HepG2 (cell line): Measurements from ENCODE around the gene SLC38A3. TPM values are rescaled to one million over a fixed set of nuclear protein-coding genes. Genes with fewer than 3 reads are reported as not detected.

Experiments used
- CC2D1A ChIP-seq: sonication (generic); formaldehyde crosslinking; IDR thresholded peaks from 2 replicates; pipeline ENCODE4 v1.8.1; 2023; ENCODE audit warnings: mild to moderate bottlenecking, missing genetic modification reagents
- ISL2 ChIP-seq: sonication (generic); formaldehyde crosslinking; IDR thresholded peaks from 2 replicates; pipeline ENCODE4 v1.5.0; 2020; ENCODE audit warnings: missing genetic modification reagents
- NCOR1 ChIP-seq: fragments of 200-600 bp; sonication (generic); IDR thresholded peaks from 2 replicates; pipeline ENCODE4 v1.7.0; 2017; ENCODE audit warnings: antibody characterized with exemption, low read length, borderline replicate concordance
- POLR2G ChIP-seq: fragments of 200-400 bp; formaldehyde crosslinking; IDR thresholded peaks from 2 replicates; pipeline ENCODE4 v1.6.1; 2018; ENCODE audit warnings: mild to moderate bottlenecking, low read depth, low read length, moderate library complexity
- SAFB2 ChIP-seq: sonication (generic); formaldehyde crosslinking; IDR thresholded peaks from 2 replicates; pipeline ENCODE4 v1.5.1; 2020; ENCODE audit warnings: missing genetic modification reagents, low read depth, mild to moderate bottlenecking, borderline replicate concordance
- SP2 ChIP-seq: sonication (generic); formaldehyde crosslinking; IDR thresholded peaks from 2 replicates; pipeline ENCODE4 v1.5.1; 2020; ENCODE audit warnings: mild to moderate bottlenecking, missing genetic modification reagents
- SP4 ChIP-seq: sonication (generic); formaldehyde crosslinking; IDR thresholded peaks from 2 replicates; pipeline ENCODE4 v1.8.1; 2023; ENCODE audit warnings: mild to moderate bottlenecking, missing genetic modification reagents
- USF2 ChIP-seq, 2 experiments: sonication (generic) in 1 of 2; formaldehyde crosslinking in 1 of 2; IDR thresholded peaks; 2 replicates each; pipeline versions ENCODE4 v1.5.1 to v1.6.1; 2011 to 2020; ENCODE audit warnings: borderline replicate concordance in 1 of 2, low read depth in 1 of 2, low read length in 1 of 2, mild to moderate bottlenecking in 1 of 2, missing genetic modification reagents in 1 of 2, moderate library complexity in 1 of 2
- ZBTB21 ChIP-seq: sonication (generic); formaldehyde crosslinking; IDR thresholded peaks from 2 replicates; pipeline ENCODE4 v1.4.0; 2020; ENCODE audit warnings: missing genetic modification reagents
- ZNF281 ChIP-seq: sonication (generic); formaldehyde crosslinking; IDR thresholded peaks from 2 replicates; pipeline ENCODE4 v1.4.0; 2020; ENCODE audit warnings: missing genetic modification reagents, borderline replicate concordance
- ZNF383 ChIP-seq: sonication (generic); formaldehyde crosslinking; IDR thresholded peaks from 2 replicates; pipeline ENCODE4 v1.4.0; 2020; ENCODE audit warnings: missing genetic modification reagents, mild to moderate bottlenecking, borderline replicate concordance
- ZNF430 ChIP-seq: sonication (generic); formaldehyde crosslinking; IDR thresholded peaks from 2 replicates; pipeline ENCODE4 v1.9.0; 2021; ENCODE audit warnings: mild to moderate bottlenecking, missing genetic modification reagents
- ZNF441 ChIP-seq: sonication (generic); formaldehyde crosslinking; IDR thresholded peaks from 2 replicates; pipeline ENCODE4 v1.7.0; 2021; ENCODE audit warnings: missing genetic modification reagents, borderline replicate concordance
- ZNF512B ChIP-seq: sonication (generic); formaldehyde crosslinking; IDR thresholded peaks from 2 replicates; pipeline ENCODE4 v1.5.1; 2020; ENCODE audit warnings: missing genetic modification reagents, mild to moderate bottlenecking, borderline replicate concordance
- ZNF605 ChIP-seq: sonication (generic); formaldehyde crosslinking; IDR thresholded peaks from 2 replicates; pipeline ENCODE4 v1.8.0; 2022; ENCODE audit warnings: mild to moderate bottlenecking, missing genetic modification reagents
- polyA plus RNA-seq, 8 experiments: library from polyadenylated mRNA; depleted of rRNA in 3 of 8; stranded (reverse) in 7 of 8; unstranded in 1 of 8; fragments of >200 nt; fragmentation: Illumina TruSeq in 4 of 8; extraction: Trizol in 4 of 8; gene quantifications; 2 replicates each; pipeline versions ENCODE4 v1.2.1 to v1.2.3, GENCODE V29; 2011 to 2016; ENCODE audit warnings: low read depth in 4 of 8, missing spikeins in 1 of 8, mixed read lengths in 1 of 8; ENCODE audit not compliant: insufficient read depth in 1 of 8
- total RNA-seq, 5 experiments: library from RNA; depleted of rRNA; stranded (reverse); fragments of >200 nt; fragmentation: Illumina TruSeq; extraction: Trizol; gene quantifications; 2 replicates each; pipeline ENCODE4 v1.2.3, GENCODE V29; 2016; ENCODE audit warnings: low read depth in 1 of 5
- TF ChIP-seq, protein P1 (sequence below): sonication (generic); formaldehyde crosslinking; IDR thresholded peaks from 2 replicates; pipeline ENCODE4 v1.4.0; 2020; ENCODE audit warnings: mild to moderate bottlenecking, missing genetic modification reagents
- TF ChIP-seq, protein P2 (sequence below): sonication (generic); formaldehyde crosslinking; IDR thresholded peaks from 2 replicates; pipeline ENCODE4 v1.5.0; 2020; ENCODE audit warnings: missing genetic modification reagents

The SLC38A3 gene
- total and polyA plus RNA-seq, 2 of the 13 experiments (the other 11 are each of a cell fraction or from before 2014, with no cell fraction given), result 29.8 to 164 TPM

DNA sequence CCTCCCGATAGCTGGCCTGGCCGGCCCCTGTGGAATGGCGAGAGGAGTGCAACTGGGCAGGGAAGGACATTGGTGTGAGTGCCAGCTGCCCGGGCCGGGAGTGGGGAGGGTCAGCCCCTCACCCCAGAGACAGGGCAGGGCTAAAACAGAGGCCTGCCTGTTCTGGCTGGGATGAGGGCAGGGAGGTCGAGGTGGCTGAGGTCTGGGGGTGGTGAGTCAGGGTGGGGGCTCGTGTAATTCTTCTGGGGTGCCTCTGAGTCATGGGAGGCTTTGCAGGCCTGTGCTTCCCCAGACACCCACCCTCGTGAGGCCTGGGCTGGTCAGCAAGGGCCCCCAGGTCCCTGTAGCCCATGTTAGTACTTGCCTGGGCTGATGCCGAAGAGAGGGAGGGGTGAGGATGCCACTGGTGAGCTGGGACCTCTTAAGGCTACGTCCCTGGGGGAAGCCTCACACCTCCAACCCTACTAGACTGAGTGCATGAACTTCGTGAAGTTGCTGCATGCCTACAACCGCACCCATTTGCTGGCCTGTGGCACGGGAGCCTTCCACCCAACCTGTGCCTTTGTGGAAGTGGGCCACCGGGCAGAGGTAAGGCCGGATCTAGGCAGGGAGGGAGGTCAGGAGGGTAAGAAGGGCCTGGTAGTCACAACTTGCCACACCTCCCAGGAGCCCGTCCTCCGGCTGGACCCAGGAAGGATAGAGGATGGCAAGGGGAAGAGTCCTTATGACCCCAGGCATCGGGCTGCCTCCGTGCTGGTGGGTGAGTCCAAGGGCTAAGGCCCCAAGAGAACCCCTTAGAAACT, 65.6 kb downstream of the SLC38A3 start (continued):
- TF ChIP-seq ZNF512B (CRISPR knock-in tag), result no peak
- no peak for TF ChIP-seq ZNF430 (CRISPR knock-in tag)
- TF ChIP-seq POLR2G, result peak; percentile 35; the same call in 1 of the 2 replicates
- peak; percentile 65; the same call in 1 of the 2 replicates for TF ChIP-seq ZNF605
- no peak for TF ChIP-seq ISL2 (CRISPR knock-in tag)
- TF ChIP-seq, protein P1, sequence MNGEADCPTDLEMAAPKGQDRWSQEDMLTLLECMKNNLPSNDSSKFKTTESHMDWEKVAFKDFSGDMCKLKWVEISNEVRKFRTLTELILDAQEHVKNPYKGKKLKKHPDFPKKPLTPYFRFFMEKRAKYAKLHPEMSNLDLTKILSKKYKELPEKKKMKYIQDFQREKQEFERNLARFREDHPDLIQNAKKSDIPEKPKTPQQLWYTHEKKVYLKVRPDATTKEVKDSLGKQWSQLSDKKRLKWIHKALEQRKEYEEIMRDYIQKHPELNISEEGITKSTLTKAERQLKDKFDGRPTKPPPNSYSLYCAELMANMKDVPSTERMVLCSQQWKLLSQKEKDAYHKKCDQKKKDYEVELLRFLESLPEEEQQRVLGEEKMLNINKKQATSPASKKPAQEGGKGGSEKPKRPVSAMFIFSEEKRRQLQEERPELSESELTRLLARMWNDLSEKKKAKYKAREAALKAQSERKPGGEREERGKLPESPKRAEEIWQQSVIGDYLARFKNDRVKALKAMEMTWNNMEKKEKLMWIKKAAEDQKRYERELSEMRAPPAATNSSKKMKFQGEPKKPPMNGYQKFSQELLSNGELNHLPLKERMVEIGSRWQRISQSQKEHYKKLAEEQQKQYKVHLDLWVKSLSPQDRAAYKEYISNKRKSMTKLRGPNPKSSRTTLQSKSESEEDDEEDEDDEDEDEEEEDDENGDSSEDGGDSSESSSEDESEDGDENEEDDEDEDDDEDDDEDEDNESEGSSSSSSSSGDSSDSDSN (CRISPR knock-in tag), result no peak
- TF ChIP-seq SP2 (CRISPR knock-in tag), result no peak
- TF ChIP-seq, protein P2, sequence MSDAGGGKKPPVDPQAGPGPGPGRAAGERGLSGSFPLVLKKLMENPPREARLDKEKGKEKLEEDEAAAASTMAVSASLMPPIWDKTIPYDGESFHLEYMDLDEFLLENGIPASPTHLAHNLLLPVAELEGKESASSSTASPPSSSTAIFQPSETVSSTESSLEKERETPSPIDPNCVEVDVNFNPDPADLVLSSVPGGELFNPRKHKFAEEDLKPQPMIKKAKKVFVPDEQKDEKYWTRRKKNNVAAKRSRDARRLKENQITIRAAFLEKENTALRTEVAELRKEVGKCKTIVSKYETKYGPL (CRISPR knock-in tag), result no peak
- no peak for TF ChIP-seq USF2 (IDR thresholded peaks at IDR 0.05; ENCODE audit: low read depth, low read length)
- no peak for TF ChIP-seq USF2 (CRISPR knock-in tag; IDR thresholded peaks at IDR 0.05; ENCODE audit: borderline replicate concordance)
- no peak for TF ChIP-seq ZNF383 (CRISPR knock-in tag)
- TF ChIP-seq SAFB2 (CRISPR knock-in tag), result 0 out of 2 replicates have a peak, but pooled peaks have one; percentile 39
- no peak for TF ChIP-seq ZBTB21 (CRISPR knock-in tag)
- TF ChIP-seq NCOR1, result no peak
- TF ChIP-seq CC2D1A (CRISPR knock-in tag), result no peak
- no peak for TF ChIP-seq ZNF281 (CRISPR knock-in tag)
- TF ChIP-seq ZNF441 (CRISPR knock-in tag), result no peak
- TF ChIP-seq SP4, result no peak
